ENCODE results near the gene CUEDC1.

Gene CUEDC1

DNA sequence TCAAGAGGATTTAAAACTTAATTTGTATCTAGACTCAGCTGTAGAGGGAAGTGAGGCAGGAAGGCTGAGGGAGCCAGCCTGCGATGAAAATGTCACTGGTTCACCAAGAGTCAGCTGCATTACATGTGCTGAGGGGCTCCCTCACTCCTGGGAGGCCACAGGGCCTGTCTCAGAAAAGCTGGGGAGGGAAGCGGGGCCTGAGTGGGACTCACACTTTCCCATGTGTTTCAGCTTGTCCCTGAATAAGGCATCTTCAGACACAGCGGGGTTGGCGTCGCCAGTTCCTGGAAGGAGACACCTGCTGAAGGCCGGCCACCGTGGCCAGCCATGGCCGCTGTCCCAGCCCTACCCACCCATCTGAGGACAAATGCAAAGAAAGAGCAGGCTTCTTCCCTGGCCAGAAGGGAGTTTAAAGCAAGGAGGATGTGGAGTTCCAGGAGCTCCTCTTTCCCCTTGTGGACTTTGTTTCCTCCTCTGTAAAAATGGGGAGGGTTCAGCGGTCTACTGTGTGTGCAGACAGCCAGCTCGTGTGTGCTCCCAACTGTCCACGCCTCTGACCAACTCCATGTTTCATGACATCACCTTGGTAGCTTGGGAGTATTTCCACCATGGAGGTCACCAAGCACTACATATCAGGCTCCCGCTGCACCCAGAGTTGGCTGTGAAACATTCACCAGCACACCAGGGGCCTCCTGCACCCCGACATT is 86.1 kb downstream of the CUEDC1 start:
- Mint-ChIP-seq H3K4me1 (peaks cover 10% of the 10 kb centered on the region), H3K9me3 (no peaks in the 10 kb centered on the region), H3K4me3 (no peak overlapping the region), H3K36me3 (no peaks in the 10 kb centered on the region), H3K27ac (no peak overlapping the region)
- no peak for DNase-seq (ENCODE audit: low spot score in 2 of 2)
- ATAC-seq, result no peak

DNA sequence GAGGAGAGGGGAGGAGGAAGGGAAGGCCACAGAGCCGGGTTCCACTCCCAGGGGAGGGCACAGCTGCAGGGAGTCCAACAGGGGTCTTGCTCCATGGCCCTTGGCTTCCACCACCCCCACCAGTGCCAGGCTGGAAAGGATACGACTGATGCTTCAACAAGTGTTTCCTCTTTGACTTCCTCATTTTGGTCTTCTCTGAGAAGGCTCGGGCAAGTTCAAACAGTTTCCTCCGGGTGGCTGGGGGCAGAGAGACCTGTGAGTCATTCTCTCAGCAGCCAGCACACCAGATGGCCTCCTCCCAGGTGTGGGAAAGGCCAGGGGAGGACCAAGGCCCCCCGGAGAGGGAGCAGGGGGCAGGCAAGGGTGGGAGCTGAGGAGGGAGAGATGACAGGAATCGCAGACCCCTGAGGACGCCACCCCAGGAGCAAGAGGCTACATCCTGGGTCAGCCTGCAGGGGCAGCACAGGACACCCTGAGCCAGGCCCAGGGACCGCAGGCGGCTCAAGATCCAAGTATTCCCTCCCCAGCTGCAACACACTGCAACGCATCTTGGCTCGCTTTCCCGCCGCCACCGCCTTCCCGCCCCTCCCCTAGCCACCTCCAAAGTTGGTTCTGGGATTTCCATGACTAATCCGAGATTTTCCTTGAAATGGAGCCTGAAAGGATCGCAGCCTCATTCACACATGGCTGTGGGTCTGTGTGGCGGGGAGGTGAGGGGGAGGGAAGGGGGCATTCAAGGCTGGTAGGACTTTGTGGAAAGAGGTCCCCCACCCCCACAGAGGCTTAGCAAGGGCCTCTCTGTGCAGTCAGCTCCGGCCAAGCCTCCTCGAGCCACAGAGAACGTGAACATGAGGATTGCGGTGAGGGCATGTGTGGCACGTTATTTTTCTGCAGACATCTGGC is 87.0 kb downstream of the CUEDC1 start:
- ATAC-seq, result peak; percentile 57
- DNase-seq (ENCODE audit: low spot score in 2 of 2), result no peak
- H3K4me1 Mint-ChIP-seq, result peaks cover 6% of the 10 kb centered on the region
- H3K36me3 Mint-ChIP-seq, result no peaks in the 10 kb centered on the region
- no peak overlapping the region for H3K4me3 Mint-ChIP-seq
- peak overlapping the region; percentile 69 for H3K27ac Mint-ChIP-seq
- no peaks in the 10 kb centered on the region for H3K9me3 Mint-ChIP-seq

DNA sequence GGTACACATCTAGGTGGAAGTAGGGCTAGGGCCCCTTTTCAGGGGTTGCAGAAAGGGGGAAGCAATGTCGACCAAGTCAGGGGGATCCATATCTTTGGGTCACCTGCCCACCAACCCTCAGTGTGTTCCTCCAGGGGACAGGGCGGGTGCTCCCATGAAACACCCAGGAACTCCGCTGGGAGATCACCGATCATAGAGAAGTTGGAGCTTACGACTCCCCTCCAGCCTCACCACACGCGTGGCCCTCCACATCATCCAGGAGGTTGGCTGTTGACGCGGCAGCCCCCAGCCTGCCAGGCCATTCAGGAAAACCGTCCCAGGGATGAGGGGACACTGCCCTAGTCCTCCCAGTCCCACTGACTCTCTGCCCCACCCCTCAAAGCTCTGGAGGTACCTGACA is 88.1 kb downstream of the CUEDC1 start:
- Mint-ChIP-seq H3K4me1 (peaks cover 6% of the 10 kb centered on the region), H3K4me3 (no peak overlapping the region), H3K9me3 (no peaks in the 10 kb centered on the region), H3K27ac (no peak overlapping the region), H3K36me3 (no peaks in the 10 kb centered on the region)
- DNase-seq (ENCODE audit: low spot score in 2 of 2) (no peak), ATAC-seq (no peak)

DNA sequence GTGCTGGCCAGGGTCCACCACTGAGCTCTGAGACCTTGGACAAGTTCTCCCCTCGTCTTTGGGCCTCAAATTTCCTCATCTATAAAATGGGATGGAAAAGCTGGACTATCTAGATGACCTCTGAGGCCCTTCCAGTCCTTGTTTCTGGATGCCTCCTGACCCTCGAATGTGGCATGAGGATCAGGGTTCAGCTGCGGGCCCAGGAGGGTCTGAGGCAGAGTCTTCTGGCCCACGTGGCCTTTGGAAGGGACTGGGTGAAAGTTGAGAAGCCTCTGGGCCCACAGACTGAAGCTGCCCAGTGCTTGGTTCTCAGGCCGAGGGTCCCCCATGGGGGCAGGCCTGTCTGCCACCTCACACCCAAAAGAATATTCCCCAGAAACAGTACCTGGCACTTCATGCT is 88.5 kb downstream of the CUEDC1 start:
- DNase-seq (ENCODE audit: low spot score in 2 of 2), result no peak
- H3K36me3 Mint-ChIP-seq, result no peaks in the 10 kb centered on the region
- no peak overlapping the region for H3K27ac Mint-ChIP-seq
- no peaks in the 10 kb centered on the region for H3K9me3 Mint-ChIP-seq
- H3K4me3 Mint-ChIP-seq, result no peak overlapping the region
- peaks cover 6% of the 10 kb centered on the region for H3K4me1 Mint-ChIP-seq
- no peak for ATAC-seq

DNA sequence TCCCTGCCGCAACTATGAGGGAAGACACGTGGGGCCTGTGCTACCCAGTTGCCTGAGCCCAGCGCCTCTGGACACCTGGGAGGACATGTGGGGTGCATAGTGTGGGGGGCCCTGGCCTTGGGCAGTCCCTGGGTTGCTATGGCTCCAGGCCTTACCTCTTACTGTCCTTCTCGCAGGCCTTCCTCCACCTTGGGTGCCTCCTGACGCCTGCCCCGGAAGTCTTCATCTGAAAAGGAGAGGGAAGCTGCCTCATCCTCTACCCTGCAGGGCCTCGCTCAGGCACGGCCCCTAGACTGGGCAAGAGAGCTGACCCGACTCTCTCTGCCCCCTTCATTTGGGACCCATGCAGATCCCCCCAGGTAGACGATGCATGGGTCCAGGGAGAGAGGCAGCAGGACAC is 88.9 kb downstream of the CUEDC1 start:
- ATAC-seq (no peak), DNase-seq (ENCODE audit: low spot score in 2 of 2) (no peak)
- Mint-ChIP-seq H3K4me3 (no peak overlapping the region), H3K27ac (no peak overlapping the region), H3K9me3 (no peaks in the 10 kb centered on the region), H3K4me1 (peaks cover 7% of the 10 kb centered on the region), H3K36me3 (no peaks in the 10 kb centered on the region)

DNA sequence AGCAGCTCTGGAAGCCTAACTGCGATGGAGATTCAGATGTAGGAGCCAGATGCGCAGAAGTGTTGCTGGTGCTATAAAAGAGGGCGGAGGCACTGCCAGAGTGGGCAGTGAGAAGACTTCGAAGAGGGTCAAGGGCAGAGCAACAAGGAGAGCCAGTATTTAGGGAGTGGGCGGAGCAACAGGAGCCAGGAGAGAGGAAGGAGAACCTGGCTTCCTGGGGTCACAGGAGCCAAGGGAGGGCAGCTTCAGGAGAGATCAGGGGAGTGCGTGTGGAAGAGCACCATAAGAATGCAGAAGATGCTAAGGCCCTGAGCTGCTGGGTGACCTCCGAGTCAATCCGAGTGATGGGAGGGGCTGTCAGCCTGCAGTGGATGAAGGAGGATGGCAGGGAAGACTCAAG is 90.9 kb downstream of the CUEDC1 start:
- H3K36me3 Mint-ChIP-seq, result no peaks in the 10 kb centered on the region
- ATAC-seq (no peak), DNase-seq (ENCODE audit: low spot score in 2 of 2) (no peak)
- peaks cover 16% of the 10 kb centered on the region for H3K4me1 Mint-ChIP-seq
- no peak overlapping the region for H3K27ac Mint-ChIP-seq
- no peaks in the 10 kb centered on the region for H3K9me3 Mint-ChIP-seq
- H3K4me3 Mint-ChIP-seq, result no peak overlapping the region

DNA sequence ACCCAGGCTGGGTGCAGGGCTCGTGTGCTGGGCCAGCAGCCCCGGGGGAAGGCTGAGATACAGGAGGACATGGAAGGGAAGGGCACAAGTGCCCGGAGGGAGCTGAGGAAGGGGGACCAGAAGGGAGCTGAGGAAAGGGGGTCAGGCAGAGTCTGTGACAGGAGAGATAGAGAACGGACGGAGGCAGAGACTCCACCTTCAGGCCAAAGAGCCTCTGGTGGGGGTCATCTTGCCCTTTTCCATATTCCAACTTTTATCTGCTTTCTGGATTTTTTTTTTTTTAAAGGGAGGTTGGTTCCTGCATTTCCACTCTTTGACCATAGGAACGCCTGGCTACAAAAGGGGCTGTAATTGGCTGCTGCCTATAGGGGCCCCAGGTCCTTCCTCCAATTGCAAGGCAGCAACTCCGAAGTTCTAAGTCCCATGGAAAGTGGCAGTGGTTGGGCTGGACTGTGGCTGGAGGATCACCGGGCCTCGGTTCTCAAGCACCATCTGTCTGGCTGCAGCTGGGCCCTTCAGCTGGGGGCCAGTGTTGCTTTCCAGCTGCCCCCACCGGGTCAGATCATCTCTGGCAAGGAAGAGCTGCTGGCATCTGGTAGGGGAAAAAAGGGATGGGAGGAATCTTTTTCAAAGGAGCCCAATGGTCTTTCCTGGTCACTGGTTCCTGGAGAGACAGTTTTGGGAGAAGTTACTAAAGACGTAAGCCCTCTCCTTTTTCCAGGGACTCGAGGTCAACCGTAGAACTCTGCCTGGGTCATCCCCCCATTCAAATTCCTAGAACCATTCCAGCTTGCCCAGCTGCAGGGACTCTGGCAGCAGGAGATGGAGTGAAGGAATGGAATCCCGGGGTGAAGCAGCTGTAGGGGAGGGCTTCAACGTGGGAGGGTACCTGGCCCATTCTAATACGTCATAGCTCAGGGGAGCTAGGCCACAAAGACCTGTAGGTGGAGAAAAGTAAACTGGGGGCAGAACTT is 92.2 kb downstream of the CUEDC1 start:
- no peak for DNase-seq (ENCODE audit: low spot score in 2 of 2)
- H3K27ac Mint-ChIP-seq, result no peak overlapping the region
- no peak for ATAC-seq
- H3K9me3 Mint-ChIP-seq, result no peaks in the 10 kb centered on the region
- no peaks in the 10 kb centered on the region for H3K36me3 Mint-ChIP-seq
- peaks cover 16% of the 10 kb centered on the region for H3K4me1 Mint-ChIP-seq
- H3K4me3 Mint-ChIP-seq, result peak overlapping the region; percentile 13

DNA sequence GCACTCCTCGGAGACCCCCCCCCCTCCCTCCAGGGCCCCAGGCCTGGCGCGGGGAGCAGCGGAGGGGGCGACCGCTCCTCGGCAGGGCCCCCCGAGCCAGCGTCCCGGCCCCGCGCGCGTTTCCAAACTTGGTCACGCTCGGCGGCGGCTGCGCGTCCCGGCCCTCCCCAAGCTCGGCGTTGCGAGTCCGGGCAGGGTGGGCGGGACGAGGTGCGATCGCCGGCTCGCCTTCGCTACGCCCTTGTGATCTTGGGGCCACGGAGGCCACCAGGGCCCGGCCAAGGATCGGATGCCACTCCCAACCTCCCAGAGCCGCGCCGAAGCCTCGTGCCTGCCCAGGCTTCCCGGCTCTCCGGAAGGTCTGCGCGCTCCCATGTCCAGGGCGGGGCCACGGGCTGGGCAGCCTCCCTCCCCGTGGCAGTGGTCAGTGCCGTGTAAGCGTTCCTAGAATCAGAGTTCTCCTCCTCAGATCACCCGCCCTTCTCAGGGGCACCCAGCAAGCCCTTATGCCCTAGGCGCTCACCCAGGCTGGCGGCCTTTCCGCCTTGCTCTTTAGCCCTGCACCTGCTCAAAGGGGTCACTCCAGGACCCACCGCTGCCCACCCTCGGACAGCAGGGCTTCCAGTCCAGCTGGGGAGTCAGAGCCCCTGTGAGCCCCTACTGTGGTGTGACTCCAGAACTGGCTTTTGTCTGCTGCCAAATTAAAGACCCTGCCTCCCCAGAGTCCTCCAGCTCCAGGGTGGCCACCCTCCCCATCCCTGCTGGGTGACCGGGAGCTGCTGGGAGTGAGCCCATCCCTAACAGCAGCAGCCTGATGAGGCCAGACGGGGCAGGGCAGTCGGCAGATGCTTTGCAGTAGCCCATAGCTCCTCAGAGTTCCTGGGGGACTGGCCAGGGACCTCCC is 93.2 kb downstream of the CUEDC1 start:
- no peak overlapping the region for H3K27ac Mint-ChIP-seq
- DNase-seq (ENCODE audit: low spot score in 2 of 2), result no peak
- H3K4me1 Mint-ChIP-seq, result peaks cover 11% of the 10 kb centered on the region
- H3K4me3 Mint-ChIP-seq, result peak overlapping the region; percentile 68
- no peaks in the 10 kb centered on the region for H3K36me3 Mint-ChIP-seq
- no peak for ATAC-seq
- H3K9me3 Mint-ChIP-seq, result no peaks in the 10 kb centered on the region

DNA sequence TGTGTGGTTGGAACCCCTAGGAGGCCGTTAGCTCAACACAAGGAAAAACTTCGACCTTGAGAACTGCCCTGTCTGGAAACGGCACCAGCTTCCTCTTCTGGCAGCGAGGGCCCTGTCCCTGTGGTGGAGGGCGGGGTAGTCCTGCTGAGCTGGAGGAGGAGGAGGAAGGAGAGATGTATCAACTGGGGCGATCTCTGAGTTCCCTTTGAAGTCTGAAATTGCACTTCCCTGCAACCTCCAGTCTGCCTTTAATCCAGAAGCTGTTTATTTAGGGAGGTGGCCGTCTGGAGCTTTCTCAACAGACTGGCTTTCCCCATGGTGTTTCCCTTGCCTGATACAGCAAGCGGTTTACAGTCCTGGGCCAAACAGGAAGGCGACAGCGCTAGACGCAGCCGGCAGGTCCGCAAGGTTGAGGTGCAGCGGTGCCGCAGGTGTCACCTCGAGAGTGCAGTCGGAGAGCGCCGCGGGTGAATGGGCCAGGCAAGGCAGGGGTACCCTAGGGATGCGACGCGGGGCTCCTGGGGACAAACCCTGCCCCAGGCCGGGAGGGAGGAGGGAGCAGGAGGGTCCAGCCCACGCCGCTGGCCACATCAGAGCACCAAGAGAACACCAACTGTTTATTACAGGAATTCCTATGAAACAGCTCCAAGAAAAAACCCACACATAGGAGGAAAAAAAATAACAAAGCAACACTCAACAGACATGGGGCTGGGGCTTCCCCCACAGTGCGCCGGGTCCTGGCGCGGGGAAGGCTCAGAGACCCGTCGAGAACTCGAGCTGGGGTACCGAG is 94.0 kb downstream of the CUEDC1 start:
- Mint-ChIP-seq H3K4me1 (peaks cover 11% of the 10 kb centered on the region), H3K36me3 (no peaks in the 10 kb centered on the region), H3K4me3 (peak overlapping the region; percentile 68), H3K9me3 (no peaks in the 10 kb centered on the region), H3K27ac (no peak overlapping the region)
- DNase-seq (ENCODE audit: low spot score in 2 of 2) (no peak), ATAC-seq (peak; percentile 64)

- Mint-ChIP-seq H3K36me3 (no peaks in the 10 kb centered on the region), H3K9me3 (no peaks in the 10 kb centered on the region), H3K27ac (no peak overlapping the region), H3K4me1 (peaks cover 11% of the 10 kb centered on the region), H3K4me3 (peak overlapping the region; percentile 68)
- ATAC-seq (no peak), DNase-seq (ENCODE audit: low spot score in 2 of 2) (no peak)
Observed at GRCh38 chr17:57860414-57860999, 94.7 kb downstream of the CUEDC1 start.

GRCh38 chr17:57859601-57860413 is 95.4 kb downstream of the CUEDC1 start:
- H3K4me3 Mint-ChIP-seq, result no peak overlapping the region
- ATAC-seq, result no peak

DNA sequence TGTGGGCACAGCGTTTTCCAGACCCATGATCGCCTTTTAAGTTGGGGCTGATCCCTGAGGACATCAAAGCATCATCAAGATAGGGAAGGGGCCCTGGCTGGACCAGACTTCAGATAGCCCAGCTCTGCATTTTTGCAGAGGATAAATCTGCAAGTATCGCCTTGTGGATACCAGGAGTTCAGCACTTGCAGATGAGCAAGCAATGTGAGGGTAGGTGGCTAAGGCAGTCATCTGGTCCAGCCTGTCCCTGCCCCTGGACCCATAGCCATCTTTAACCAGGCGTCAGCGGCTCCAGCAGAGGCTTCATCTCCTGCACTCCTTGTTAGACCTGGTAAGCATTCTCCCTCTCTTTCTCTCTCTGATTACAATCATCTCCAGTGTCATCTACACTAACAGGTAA is 96.4 kb downstream of the CUEDC1 start:
- Mint-ChIP-seq H3K4me3 (no peak overlapping the region), H3K9me3 (no peaks in the 10 kb centered on the region), H3K4me1 (peaks cover 11% of the 10 kb centered on the region), H3K36me3 (no peaks in the 10 kb centered on the region), H3K27ac (no peak overlapping the region)
- DNase-seq (ENCODE audit: low spot score in 2 of 2), result no peak
- ATAC-seq, result no peak

More at GRCh38 chr17:57859601-57860413, 95.4 kb downstream of the CUEDC1 start:
- Mint-ChIP-seq H3K27ac (no peak overlapping the region), H3K36me3 (no peaks in the 10 kb centered on the region), H3K4me1 (peaks cover 11% of the 10 kb centered on the region), H3K9me3 (no peaks in the 10 kb centered on the region)
- no peak for DNase-seq (ENCODE audit: low spot score in 2 of 2)
